ENCODE measurements around the gene TRPV4.

Gene TRPV4

DNA sequence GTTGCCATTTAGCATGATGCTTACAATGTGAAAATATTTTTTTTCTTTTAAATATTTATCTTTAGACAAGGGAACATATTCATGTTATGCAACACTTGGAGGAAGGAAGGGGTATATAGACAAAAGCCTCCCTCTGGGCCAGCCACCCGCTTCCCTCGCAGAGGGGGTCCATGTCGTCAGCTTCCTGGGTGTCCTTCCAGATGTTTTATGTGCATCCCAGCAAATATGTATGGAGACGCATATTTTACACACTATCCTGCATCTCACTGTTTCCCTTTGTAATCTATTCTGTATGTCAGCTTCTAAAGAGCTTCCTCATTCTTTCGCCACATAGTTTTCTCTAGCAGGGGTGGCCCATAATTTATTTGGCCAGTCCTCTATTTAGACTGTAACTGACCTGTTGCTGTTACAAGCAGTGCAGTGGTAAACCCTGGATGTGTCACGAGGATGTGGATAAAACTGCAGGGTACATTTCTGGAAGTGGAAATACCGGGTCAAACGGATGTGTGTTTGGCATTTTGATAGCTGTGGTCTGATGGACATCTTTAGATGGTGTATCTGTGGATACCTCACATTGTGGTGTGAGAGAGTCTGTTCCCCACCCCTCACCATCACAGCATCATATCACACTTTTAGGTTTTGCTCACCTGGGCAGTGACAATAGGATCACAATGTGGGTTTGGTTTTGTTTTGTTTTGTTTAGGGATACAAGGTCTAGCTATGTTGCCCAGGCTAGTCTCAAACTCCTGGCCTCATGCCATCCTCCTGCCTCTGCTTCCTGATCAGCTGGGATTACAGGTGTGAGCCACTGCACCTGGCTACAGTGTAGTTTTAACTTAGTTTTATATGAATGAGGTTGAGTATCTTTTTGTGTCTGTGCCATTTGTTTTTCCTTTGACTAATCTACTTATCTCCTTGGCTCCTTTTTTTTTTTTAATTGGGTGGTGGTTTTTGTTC is 87.9 kb downstream of the TRPV4 start:
- DNase-seq (ENCODE audit: extremely low spot score, insufficient read length, low read depth) (no peak), FAIRE-seq (no peak)

DNA sequence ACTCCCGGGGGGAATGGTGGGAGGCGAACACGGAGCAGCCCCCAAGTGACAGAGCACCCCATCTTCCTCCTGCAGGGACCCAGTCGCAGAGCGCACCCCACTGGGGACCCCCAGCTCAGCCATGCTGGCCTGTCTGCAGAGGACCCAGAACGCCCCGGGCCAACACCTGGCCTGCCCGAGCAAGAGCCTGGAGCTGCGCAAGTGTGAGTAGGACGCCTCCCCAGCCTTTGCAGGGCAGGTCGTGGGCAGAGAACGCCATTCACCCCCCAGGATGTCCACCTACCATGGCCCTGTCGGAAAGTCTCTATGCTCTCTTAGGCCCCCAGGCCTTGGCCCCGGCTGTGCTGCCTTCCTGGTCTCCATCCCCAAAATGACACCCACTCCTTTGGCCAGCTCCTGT is 89.2 kb downstream of the TRPV4 start:
- FAIRE-seq (no peak), DNase-seq (ENCODE audit: extremely low spot score, insufficient read length, low read depth) (no peak)

DNA sequence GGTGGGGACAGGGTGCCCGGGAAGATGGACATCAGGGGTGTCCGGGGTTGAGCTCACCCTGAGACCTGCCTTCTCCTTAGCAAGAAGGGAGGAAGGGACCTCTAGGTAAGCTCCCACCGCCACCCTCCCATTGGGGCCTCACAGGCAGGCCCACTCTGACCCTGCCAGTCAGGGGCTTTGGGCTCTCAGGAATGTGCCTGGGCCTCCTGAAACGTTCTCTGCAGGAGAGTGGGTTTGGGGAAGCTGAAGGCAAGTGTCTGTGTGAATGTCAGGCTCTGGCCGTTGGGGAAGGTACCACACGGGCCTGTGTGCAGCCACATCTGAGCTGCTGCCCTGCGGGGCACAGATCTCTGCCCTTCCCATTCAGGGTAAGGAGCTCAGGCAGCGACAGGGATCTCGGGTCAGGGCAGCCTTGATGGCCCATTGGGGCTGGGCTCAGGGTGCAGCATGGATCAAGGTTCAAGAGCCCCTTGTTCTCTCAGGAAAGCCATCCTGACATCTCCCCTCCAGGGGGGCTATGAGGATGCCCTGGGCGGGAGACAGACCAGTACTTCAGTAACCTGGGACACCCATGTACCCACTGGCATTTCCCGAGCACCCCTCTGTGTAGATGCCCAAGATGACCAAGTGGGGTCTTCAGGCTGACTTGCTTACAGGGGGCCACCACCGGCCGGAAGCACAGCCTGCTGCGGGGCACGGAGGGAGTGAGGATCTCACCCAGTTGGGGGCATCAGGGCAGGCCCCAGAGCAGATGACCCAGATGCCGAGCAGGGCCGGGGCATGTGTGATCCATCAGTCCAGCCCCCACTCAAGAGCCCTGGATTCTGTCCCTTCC is 89.9 kb downstream of the TRPV4 start:
- FAIRE-seq (no peak), DNase-seq (ENCODE audit: extremely low spot score, insufficient read length, low read depth) (no peak)

DNA sequence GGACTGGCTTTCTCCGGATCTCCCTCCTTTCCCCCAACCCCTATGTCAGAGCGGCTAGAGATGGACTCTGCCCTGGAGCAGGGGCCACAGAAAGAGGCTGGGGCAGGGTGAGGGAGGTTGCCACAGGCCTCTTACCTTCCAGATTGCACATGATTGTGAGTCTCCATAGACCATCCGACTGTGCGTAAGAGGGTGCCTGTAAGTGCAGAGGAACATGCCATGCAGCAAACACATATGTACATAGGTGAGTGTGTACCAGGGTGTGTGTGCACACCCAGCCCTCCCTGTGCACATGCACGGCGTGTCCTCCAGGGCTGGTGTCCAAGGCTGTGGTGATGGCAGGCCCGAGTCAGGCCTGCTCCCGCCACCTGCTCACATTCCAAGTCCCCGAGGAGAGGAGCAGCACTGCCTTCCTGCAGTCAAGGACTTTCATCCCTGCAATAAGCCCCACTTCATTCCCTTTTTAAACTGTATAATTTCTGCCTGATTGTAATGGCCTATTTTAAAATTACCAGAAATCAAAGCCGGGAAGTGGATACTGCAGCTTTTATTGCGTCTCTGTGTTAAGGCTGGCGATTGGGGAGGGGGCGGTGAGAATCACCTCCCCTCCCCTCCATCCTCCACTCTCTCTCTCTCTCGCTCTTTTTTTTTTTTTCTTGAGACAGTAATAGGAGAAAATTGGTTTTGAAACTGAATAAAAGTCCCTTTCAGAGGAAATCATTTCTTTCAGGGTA is 91.1 kb downstream of the TRPV4 start:
- no peak for DNase-seq (ENCODE audit: extremely low spot score, insufficient read length, low read depth)
- no peak for FAIRE-seq

DNA sequence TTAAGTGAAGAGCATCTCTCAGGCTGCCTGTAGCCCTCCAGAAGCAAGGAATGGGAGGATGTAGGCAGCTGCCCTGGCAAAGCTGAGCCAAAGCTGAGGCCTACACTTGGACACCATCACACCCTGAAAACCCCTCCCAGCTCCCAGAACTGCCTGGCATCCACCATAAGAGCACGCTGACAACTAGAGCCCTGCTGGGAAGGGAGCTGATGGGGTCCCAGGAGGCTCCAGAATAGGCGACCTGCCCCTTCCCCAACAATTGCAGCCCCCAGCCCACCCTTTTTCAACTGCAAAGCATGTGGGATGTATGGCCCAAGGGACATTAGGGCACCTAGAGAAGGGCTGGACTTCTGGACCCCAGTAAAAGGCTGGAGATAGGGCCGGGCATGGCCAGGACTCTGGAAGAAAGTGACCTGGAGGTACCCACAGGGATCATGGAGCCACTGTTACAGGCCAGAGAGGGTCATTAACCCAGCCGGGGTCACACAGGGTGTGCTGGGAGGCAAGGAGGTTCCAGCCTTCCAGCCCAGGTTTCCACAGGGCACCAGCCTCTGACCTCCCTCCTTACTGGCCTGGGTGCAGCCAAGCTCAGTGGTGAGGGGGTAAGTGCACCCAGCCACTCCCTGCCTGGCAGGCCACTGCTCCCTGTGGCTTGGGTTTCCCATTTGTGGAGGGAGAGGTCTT is 91.8 kb downstream of the TRPV4 start:
- FAIRE-seq: no peak
- DNase-seq (ENCODE audit: extremely low spot score, insufficient read length, low read depth): no peak

DNA sequence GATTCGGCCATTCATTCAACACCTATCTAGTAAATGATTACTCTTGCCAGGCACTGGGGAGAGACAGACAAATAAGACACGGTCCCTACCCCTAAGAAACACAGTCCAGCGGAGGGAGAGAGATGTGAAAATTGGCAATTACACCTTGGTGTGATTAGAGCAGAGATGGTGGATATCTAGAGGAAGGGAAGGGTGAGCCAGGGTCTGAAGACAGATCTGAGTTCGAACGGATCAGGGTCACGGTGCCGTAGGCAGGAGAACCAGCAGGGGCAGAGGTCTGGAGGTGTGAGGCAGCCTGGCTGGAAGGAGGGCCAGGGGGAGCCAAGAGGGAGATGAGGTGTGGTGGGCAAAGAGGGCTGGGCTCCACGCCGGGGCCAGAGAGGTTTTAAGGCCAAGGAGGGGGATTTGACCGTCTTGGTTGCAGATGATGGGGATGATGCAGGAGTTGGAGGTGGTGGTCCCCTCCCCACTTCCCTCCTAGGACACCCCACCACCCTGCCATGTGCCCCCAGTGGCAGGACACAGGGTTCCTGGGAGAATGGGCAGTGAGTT is 92.4 kb downstream of the TRPV4 start:
- no peak for FAIRE-seq
- DNase-seq (ENCODE audit: extremely low spot score, insufficient read length, low read depth): no peak

DNA sequence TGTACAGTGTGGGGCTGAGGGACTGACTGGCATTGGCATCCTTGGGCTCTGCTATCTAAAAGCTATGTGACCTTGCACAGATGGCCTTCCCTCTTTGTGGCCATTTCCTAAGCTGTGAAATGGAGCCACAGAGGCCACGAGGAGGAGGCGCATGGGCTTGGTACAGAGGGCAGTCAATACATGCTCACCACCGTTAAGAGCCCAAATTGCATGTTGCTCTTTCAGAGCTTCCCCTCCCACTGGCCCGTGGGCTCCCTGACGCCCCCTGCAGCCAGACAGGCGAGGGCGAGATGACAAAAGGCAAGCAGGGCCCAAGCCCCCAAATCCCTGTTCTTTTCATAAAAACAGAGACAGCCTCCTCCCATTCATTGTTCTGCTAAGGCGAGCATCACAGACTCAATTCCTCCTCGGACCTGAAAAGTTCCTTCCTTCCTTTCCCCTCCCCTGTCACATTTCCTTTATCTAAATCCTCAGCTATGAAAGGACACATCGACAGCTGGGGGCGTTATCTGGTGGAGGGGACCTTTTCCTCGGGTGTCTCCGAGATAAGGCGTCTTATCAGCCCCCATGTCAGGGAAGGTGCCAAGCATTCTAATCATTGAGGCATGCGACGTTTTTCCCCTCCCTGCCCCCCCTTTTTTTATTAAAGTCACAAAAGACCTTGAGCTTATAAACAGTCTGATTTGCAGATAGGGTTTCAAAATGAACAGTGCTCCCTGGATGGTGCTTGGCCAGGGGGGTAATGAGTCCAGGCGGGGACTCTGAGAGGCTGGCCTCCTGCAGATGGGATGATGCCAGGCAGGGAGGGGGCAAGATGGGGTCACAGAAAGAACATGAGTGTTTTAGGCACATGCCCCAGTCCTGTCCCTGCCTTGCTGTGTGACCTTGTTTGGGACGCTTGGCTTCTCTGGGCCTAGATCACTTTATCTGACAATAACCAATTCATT is 93.2 kb downstream of the TRPV4 start:
- DNase-seq (ENCODE audit: extremely low spot score, insufficient read length, low read depth) (no peak), FAIRE-seq (no peak)

DNA sequence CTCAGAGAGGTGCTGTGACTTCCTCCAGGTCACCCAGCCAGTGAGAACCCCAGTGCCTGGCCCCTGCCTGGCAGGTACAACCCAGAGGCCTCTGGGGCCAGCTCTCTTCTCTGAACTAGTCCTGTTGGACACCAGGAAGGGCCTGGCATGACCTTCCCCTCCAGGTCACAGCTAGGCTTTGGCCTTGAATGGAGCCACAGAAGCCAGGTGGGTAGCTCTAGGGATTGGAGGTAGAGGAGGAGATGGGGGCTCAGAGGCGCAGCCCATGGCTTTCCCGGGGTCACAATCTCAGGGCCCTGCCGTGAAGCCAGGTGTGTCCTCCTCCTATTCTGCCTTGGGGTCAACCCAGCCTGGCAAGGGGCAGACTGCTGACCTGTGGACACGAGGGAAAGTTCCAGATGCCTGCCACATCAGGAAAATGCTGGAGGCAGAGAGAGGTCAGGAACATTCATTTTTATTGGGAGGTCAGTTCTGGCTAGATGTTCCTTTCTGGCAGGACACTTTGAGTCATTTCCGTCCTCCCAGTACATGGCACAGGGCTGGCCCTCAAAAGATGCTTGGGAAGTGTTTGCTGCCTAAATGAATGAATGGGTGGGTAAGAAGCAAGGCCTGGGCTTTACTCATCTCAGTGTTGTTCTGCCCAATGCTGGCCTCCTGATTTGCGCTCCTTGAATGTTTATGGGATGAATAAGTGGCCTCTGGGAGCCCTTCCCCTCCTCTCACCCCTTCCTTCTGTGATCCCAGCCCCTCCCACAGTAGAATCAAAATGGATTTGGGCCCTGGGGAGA is 94.1 kb downstream of the TRPV4 start:
- no peak for DNase-seq (ENCODE audit: extremely low spot score, insufficient read length, low read depth)
- FAIRE-seq: no peak

DNA sequence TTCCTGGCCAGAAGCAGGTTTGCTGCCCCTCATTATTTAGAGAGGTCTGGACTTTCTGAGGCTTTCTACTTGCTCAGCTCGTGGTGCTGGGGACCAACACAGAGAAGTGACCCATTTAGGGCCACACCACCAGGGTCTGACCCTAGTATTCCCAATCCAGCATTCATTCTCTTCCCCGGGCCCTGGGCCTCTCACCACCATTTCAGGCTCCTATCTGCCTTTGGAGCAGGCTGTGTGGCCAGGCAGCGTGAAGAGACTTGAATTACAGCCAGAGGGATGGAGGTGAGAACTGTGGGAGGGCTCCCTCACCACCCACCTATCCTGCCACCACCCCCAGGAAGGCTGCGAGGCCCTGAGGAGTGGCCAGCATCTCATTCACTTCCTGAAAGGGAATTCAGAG is 95.0 kb downstream of the TRPV4 start:
- DNase-seq (ENCODE audit: extremely low spot score, insufficient read length, low read depth) (no peak), FAIRE-seq (no peak)

DNA sequence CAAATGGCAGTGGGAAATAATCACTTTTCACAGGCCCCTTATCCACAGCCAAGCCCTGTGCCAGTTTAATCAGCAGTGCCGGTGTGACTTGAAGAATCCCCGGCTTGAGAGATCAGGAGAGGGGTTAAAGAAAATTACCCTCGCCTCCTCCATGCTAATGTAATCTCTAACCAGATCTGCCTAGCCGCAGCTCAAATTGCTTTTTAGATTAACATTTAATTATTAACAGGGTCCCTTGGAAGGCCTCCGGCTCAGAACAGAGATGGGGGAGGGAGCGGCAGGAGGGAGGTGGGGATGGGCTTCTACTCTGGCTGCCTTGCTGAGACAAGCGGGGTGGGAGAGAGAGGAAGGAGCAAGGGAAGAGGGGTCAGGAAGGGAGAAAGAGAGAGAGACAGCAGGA is 95.6 kb downstream of the TRPV4 start:
- FAIRE-seq: no peak
- DNase-seq (ENCODE audit: extremely low spot score, insufficient read length, low read depth): no peak

DNA sequence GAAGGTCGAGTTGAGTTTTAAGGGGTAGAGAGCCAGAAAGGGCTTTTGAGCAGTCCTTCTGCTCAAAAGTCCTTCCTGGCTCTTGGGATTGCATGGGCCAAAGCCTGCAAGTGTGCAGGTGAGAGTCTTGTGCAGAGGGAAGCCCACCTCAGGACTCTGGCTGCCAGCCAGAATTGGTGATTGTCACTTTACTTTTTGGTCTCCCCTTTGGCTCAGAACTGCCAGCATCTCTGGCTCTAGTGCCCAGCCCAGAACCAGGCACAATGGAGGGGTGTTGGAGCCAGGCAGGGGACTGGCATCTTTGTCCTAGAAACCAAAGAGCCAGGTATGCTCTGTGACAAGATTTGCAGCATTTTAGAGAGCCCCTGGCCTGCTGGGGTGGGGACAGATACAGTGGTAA is 96.1 kb downstream of the TRPV4 start:
- no peak for FAIRE-seq

DNA sequence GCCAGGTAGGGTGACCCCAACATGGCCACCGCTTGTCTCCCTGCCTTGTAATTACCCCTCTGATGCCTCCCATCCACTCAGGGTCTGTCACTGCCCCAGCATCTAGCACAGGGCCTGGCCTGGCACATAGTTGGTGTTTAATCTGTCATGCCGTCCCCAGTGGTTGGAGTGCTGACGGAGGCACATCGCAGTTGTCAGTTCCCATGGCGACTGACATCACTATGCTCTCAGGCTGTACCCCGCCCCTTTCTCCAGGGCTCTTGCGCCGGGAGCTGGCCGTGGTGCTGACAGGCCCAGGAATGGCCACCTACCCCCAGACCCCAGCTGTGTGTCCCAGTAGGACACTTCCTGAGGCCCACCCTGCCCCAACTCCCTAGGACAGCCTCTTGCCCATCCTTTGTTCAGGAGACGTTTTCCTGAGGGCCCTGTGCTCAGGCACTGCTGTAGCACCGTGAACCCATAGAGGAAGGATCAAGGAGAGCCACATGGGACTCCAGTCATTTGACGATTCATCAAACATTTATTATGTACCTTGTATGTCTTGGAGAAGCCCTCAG is 96.6 kb downstream of the TRPV4 start:
- no peak for DNase-seq (ENCODE audit: extremely low spot score, insufficient read length, low read depth)
- FAIRE-seq: no peak

More for the DNA sequence above, 96.1 kb downstream of the TRPV4 start:
- no peak for DNase-seq (ENCODE audit: extremely low spot score, insufficient read length, low read depth)

DNA sequence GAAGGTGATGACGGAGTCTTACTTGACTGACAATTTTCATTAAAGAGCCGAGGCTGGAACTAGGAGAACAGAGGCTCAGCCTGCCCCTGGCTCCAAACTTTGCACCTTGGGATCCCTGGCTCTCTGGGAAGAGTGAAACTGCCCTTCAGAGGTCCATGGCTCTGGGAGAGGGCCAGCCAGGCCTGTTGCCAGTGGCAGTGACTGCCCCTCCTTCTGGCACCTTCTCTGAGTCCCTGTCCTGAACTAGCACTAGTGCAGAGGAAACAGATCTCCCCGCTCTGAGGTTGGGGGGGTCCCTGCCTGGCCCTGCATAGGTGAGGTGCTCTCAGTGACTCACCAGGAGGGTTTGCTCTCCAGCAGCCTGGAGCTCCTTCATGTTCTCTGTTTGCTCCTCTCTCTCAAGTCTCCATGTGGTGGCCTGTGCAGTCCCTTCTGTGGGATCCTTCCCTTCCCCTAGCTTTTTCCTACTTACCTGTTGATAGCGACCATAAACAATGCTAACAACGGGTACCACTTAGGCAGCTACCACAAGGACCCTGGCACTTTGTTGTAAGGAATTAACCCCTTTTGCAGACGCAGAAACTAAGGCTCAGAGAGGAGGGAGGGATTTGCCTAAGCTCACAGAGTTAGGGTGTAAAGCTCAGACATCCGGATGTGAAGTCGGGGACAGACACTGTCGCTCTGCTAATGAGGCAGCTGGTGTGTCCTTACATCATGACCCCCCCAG is 97.2 kb downstream of the TRPV4 start:
- FAIRE-seq (no peak), DNase-seq (ENCODE audit: extremely low spot score, insufficient read length, low read depth) (no peak)

DNA sequence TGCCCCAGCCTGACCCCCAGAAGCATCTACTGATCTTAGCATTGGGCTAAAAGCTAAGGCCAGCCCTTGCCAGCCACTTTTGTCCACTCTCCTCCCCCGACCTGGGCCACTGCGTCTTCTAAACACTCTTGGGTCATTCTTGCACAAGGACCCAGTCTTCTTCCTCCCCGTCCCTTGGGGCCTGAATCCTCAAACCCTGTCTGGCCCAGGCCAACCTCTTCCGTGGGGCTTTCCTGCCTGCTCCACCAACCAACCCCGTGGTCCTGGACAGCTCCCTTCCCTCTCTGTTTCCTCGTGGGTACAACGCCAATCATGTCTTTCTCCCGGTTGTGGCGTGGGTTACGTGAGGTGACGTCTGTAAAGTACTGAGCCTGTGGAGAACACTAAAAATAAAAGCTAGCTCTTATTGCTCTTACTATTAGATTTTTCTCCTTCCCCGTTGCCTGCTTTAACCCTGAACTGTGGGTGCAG is 98.1 kb downstream of the TRPV4 start:
- DNase-seq (ENCODE audit: extremely low spot score, insufficient read length, low read depth) (no peak), FAIRE-seq (no peak)

DNA sequence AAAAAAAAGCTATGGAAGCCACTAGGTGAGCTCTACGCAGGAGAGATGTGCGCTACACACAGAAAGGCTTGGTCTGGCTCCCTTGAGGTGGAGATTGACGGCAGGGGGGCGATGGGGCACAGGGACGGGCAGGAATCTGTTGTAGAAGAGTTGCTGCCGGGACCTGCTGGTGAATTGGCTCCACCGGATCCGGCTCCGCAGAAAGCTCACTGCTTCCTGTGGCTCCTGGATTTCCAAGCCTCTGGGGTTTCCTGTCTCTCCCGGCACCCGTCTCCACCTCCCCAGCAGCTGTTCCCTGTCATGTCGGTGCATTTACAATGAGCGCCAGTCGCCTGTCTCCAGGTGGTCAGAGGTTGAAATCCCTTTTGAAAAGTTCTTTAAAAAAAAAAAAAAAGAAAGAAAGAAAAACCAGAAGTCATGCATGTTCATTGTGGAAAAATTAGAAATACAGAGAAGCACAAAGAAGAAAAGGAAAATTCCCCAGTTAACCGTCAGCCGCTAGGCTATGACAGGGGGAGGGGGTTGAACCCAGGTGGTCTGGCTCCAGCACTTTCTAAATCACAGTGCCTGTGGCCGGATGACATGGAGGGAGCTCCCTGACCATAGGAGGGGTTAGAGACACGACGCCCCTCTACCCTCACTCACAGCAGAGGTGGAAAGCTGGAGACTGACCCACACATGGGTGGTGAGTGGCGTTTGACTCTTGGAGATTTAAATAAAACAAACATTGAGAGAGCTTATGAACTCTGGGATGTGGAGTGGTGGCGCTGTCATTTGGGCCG is 98.8 kb downstream of the TRPV4 start:
- FAIRE-seq: no peak

More for the DNA sequence above, 98.8 kb downstream of the TRPV4 start:
- no peak for DNase-seq (ENCODE audit: extremely low spot score, insufficient read length, low read depth)
